OCI-LY3 (cell line): ENCODE results near the gene SERPINB1.

ENCODE experiments used
- EZH2phosphoT487 ChIP-seq: fragments of 200-600 bp; shearing (Covaris generic); IDR thresholded peaks from 2 replicates; pipeline ENCODE4 v1.6.1; 2018; ENCODE audit warnings: antibody characterized with exemption, mixed run types, low read depth
- TF ChIP-seq, protein P1 (sequence below): fragments of 200-600, 300-600 bp; sonication (generic); IDR thresholded peaks from 2 replicates; pipeline ENCODE4 v1.5.1; 2014; ENCODE audit warnings: antibody characterized with exemption, low read length, low read depth

DNA sequence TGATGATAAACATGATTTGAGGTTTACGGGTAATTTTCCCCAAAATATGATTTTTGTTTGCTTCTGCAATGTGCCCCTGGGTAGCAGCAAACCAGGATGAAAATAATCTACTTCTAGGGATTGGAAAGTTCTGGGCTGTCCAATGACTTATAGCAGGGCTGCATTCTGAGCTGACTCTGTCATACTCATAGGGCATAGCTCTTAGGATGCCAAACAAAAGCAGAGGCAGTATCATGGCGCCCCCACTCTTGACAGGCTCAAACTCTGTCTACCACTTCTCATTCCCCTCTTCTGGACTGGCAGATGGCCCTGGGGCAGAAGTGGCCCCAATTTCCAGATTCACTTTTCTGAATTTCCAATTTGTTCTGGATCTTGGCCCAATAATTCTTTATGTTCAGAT lies 10.3 kb downstream of the SERPINB1 start:
- TF ChIP-seq, protein P1, sequence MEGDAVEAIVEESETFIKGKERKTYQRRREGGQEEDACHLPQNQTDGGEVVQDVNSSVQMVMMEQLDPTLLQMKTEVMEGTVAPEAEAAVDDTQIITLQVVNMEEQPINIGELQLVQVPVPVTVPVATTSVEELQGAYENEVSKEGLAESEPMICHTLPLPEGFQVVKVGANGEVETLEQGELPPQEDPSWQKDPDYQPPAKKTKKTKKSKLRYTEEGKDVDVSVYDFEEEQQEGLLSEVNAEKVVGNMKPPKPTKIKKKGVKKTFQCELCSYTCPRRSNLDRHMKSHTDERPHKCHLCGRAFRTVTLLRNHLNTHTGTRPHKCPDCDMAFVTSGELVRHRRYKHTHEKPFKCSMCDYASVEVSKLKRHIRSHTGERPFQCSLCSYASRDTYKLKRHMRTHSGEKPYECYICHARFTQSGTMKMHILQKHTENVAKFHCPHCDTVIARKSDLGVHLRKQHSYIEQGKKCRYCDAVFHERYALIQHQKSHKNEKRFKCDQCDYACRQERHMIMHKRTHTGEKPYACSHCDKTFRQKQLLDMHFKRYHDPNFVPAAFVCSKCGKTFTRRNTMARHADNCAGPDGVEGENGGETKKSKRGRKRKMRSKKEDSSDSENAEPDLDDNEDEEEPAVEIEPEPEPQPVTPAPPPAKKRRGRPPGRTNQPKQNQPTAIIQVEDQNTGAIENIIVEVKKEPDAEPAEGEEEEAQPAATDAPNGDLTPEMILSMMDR: no peak
- no peak for TF ChIP-seq EZH2phosphoT487
